A172 (cell line): Measurements from ENCODE around the gene TEN1. TPM values are rescaled to one million over a fixed set of nuclear protein-coding genes. Genes with fewer than 3 reads are reported as not detected.

Experiments
- total RNA-seq: library from RNA; depleted of rRNA; stranded (reverse); fragments of >200 nt; shearing (Covaris generic); gene quantifications from 2 replicates; pipeline ENCODE4 v1.2.3, GENCODE V29; 2014; rRNA removed

TEN1 gene
- total RNA-seq, 1 experiment from 2014 or later, result 28.4 TPM

Other genes with a start within 250 kb of the TEN1 start
- gene GALK1, start 214.0 kb upstream of the TEN1 start, total RNA-seq, result 72.7 and 87.5 TPM in 2 replicates
- 52.7 and 64.4 TPM in 2 replicates for gene UNK, start 194.4 kb upstream of the TEN1 start, total RNA-seq
- gene UNC13D, start 134.8 kb upstream of the TEN1 start, total RNA-seq, result 138 and 372 TPM in 2 replicates
- 68.5 and 70.0 TPM in 2 replicates for gene WBP2, start 123.9 kb upstream of the TEN1 start, total RNA-seq
- gene TRIM47, start 100.7 kb upstream of the TEN1 start, total RNA-seq, result 159 and 173 TPM in 2 replicates
- 32.7 and 41.4 TPM in 2 replicates for gene TRIM65, start 82.3 kb upstream of the TEN1 start, total RNA-seq
- gene MRPL38, start 74.4 kb upstream of the TEN1 start, total RNA-seq, result 55.1 and 58.4 TPM in 2 replicates
- 9.9 and 12.5 TPM in 2 replicates for gene FBF1, start 38.2 kb upstream of the TEN1 start, total RNA-seq
- 47.5 and 48.6 TPM in 2 replicates for gene ACOX1, start 74 bp upstream of the TEN1 start, total RNA-seq
- 5.7 and 7.6 TPM in 2 replicates for gene CDK3, start 21.6 kb downstream of the TEN1 start, total RNA-seq
- not detected in 2 replicates for gene EVPL, start 48.1 kb downstream of the TEN1 start, total RNA-seq
- 34.6 and 45.0 TPM in 2 replicates for gene SRP68, start 93.3 kb downstream of the TEN1 start, total RNA-seq
- 0.19 TPM in 1 of 2 replicates, not detected in the other for gene GALR2, start 95.5 kb downstream of the TEN1 start, total RNA-seq
- gene ZACN, start 99.9 kb downstream of the TEN1 start, total RNA-seq, result not detected in 2 replicates
- gene EXOC7, start 124.5 kb downstream of the TEN1 start, total RNA-seq, result 98.5 and 104 TPM in 2 replicates
- not detected in 2 replicates for gene FOXJ1, start 162.0 kb downstream of the TEN1 start, total RNA-seq